HG03469 (cell line): Measurements from ENCODE around the gene PGAM2.

Source experiments
- ATAC-seq: cut with Tn5 transposase; IDR thresholded peaks from one replicate; pipeline ENCODE4 v1.9.1; 2021; ENCODE audit warnings: mild to moderate bottlenecking, moderate library complexity, moderate number of reproducible peaks; ENCODE audit not compliant: unreplicated experiment

PGAM2 gene

GRCh38 chr7:44103923-44104859 lies 38.8 kb upstream of the PGAM2 start, which contains the start of gene AEBP1:
Gene AEBP1, plus strand, starts transcription at chr7:44104345. Its CDS starts 321 bp downstream, at chr7:44104666.
- no peak for ATAC-seq

- ATAC-seq, result no peak
Observed at GRCh38 chr7:44103566-44103922, 38.2 kb upstream of the PGAM2 start.

- no peak for ATAC-seq
Observed at GRCh38 chr7:44102846-44103565, 37.6 kb upstream of the PGAM2 start.

GRCh38 chr7:44101966-44102845 lies 36.8 kb upstream of the PGAM2 start:
- no peak for ATAC-seq

GRCh38 chr7:44101303-44101965 lies 36.1 kb upstream of the PGAM2 start:
- ATAC-seq, result no peak

- no peak for ATAC-seq
Observed at GRCh38 chr7:44100458-44101302, 35.3 kb upstream of the PGAM2 start.

GRCh38 chr7:44099669-44100068 lies 34.3 kb upstream of the PGAM2 start:
- ATAC-seq, result no peak

- ATAC-seq, result no peak
Observed at GRCh38 chr7:44098092-44099068, 33.0 kb upstream of the PGAM2 start.

GRCh38 chr7:44097064-44097932 lies 31.9 kb upstream of the PGAM2 start:
- ATAC-seq, result no peak

GRCh38 chr7:44096326-44096881 lies 31.0 kb upstream of the PGAM2 start:
- no peak for ATAC-seq

- no peak for ATAC-seq
Observed at GRCh38 chr7:44095781-44096180, 30.4 kb upstream of the PGAM2 start.

GRCh38 chr7:44094883-44095592 lies 29.7 kb upstream of the PGAM2 start:
- ATAC-seq, result no peak

- no peak for ATAC-seq
Observed at GRCh38 chr7:44094365-44094764, 29.0 kb upstream of the PGAM2 start.

- no peak for ATAC-seq
Observed at GRCh38 chr7:44093102-44093641, 27.8 kb upstream of the PGAM2 start.

GRCh38 chr7:44087911-44088838 lies 22.8 kb upstream of the PGAM2 start:
- no peak for ATAC-seq
